Stimulated activated CD4-positive, alpha-beta T cell treated with anti-CD3 and anti-CD28 coated beads, TNF-alpha, amount 100 ng/mL, for 4 hours (primary cell): ENCODE measurements around the gene CNGA3.
"Not testable (repeated sequence)": the region's sequence is repeated elsewhere in the genome, so short reads cannot be mapped to it uniquely, and the experiment has no call there.

Experiments
- DNase-seq, 3 experiments: peaks; one replicate each; pipeline ENCODE4 v3.0.0-alpha.2; 2020; ENCODE audit warnings: low read depth in 3 of 3

The CNGA3 gene

DNA sequence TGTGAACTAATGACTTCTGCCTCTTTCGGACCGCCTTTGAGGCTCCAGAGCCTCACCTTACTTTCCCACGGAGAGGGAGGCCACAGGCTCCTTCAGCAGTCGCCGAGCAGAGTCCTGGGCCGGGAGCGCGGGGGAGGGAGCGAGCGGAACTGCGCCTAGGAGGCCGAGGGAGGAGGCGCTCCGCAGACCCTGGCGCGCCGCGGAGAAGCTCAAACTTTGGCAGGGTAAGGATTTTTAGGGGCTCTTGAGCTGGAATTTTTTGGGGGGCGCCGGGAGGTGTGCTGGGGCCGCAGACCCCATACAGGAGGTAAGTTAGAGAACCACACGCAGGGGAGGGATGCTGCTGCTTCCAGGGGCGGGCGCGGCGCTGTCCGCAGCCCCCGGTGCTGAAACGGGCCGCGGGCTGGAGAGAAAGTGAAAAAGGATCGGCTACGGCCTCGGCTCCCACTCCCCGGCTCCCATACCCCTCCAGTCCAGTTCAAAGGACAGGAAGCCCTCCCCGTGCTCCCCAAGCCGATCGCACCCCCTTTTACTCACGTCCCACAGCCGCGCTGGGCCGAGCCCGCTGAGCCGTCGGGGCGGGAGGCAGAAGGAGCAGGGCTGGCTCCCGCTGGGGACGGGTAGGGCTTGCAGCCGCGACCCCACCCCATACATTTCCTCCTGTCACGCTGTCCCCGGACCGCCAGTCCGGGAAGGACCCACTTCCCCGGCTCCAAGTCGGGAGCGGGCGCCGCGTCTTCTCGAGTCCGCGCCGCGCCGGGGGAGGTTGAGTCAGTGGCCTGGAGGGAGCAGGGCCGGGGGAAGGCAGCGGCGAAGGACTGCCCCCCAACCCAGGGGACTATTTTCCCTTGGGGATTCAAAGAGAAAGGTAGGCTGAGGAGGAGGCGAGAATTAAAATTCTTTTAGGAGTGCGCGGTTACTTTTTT lies at the start of gene CNGA3:
Gene CNGA3, plus strand, starts transcription at position 146 of the 926 bp plus-strand sequence. CDS start 23,520 bp downstream, outside the sequence.
- no peak for DNase-seq

DNA sequence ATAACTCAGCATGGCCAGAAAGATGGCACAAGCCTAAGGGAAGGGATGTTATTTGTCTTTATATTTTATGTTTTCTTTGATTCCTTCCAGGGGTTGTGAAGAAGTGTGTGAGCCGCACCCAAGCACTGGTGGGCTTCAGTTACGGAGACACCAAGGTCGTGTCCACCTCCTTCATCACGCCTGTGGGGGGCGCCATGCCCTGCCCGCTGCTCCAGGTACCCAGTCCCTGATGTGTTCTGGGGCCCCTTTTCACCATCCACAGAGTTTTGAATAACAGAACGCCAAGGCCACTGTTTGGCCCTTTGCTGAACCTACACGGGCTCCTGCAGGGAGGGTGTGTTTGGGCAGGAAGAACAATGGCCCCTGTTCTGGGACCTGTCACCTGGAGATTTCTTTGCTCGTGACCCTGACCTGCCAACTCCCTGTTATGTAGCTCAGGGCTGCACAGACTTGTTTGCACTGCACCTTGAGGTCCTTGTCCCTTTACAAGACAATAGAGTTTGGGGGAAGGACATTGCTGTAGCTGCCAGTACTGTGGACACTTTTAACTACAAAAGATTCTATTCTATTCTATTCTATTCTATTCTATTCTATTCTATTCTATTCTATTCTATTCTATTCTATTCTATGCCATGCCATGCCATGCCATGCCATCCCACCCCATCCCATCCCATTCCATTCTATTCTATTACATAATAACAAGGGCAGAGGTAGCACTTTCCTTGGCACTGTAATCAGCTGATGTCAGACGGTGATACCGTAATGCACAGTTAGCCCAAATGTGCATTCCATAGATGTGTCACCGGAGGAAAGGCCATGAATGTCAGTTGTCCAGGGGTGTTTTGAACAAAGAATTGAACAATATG lies 48.2 kb upstream of the CNGA3 start:
- DNase-seq: no peak

DNA sequence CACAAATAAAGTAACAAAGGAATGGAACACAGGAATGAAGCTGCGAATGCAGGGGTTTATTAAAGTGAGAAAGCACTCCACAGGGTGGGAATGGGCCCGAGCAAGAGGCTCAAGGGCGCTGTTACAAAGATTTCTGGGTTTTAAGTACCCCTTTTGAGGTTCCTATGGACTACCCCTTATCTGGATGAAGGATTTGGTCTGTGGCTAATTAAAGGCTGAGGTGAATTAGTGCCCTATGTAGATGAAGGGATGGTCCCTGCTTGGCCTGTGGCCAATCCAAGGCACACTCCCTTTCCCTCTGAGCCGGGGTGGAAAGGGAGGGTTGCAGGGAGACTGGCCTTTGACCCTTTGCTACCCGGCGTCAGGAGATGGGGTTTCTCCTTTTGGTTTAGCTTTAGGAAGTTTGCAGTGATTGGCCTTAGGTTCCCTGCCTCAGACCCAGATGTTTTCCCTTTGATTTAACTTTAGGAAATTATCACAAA lies 47.5 kb upstream of the CNGA3 start:
- no peak for DNase-seq

DNA sequence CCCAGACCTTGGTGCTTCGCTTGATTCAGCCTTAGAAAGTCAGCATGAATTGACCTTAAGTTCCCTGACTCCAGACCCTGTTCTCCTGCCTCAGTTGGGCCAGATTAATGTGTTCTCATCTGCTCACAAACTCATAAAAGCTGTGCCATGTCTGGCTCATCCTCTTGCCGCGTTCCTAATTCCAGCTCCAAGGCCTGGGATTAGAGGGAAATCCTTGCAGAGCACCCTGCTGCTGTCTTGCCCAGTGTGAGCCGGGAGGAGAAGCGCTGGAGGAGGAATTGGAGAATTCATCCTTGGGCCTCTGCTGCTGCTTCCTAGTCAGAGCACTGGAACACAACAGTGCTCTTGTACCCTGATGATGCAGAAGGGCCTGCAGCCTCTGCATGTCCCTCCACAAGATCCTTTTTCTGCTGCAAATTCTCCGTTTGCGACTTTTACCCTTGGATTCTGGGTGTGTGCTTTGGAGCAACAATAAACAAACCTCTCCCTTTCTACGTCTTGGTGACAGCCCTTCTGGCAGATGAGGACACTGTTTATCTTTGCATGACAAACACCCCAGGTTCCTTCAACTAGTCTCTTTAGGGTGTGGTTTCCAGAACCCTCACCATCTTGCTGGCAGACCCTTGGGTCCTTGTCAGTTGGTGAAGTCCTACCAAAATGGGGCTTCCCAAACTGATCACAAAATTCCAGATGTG lies 46.9 kb upstream of the CNGA3 start:
- DNase-seq: no peak

DNA sequence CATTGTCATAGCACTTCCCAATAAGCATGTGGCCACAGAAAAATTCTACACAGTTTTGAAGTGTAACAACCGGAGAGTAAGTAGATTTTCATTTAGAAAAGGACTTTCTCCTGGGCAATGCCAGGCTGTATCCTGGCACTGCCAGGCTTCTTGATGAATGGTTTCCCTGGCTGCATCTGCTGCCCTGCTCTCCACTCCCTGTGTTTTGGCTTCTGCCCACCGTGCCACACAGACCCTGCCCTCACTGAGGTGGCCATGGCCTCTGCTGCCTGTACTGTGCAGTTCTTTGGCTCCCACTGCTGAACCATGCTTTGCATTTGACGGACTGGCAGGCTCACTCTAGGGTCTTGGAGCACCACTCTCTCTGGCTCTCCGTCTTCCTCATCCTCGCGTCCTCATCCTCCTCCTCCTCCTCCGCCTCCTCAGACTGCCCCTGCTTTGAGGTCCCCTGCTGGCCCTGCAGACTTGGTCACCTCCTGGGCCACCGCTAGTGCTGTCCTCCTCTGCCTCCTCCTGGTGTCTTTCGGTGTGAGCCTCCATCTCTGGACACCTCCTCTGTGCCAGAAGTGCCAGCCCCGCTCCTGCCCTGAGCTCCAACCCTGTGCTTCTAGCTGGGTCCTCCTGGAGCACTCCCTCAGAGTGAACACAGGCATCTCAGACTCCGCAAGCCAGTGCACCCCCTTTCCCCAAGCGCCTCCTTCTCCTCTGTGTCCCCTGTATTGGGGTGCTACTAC lies 45.9 kb upstream of the CNGA3 start:
- DNase-seq: no peak

DNA sequence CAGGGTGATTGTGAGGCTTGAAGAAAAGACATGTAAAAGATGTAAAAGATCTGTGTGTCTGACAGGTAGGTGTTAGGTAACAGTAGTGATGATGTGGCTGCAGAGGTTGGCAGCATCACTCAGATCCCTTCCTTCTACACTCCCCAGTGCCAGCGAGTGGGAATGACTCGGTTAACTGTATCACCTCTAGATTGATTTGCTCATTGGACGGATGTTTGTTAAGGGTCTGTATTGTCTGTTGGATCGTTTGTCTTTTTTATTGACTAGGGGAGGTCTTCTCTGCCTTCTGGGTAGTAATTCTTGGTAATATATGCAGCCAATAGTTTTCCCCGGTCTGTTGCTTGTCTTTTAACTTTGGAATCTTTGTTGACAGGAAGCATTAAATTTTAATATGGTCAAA lies 44.8 kb upstream of the CNGA3 start:
- no peak for DNase-seq

DNA sequence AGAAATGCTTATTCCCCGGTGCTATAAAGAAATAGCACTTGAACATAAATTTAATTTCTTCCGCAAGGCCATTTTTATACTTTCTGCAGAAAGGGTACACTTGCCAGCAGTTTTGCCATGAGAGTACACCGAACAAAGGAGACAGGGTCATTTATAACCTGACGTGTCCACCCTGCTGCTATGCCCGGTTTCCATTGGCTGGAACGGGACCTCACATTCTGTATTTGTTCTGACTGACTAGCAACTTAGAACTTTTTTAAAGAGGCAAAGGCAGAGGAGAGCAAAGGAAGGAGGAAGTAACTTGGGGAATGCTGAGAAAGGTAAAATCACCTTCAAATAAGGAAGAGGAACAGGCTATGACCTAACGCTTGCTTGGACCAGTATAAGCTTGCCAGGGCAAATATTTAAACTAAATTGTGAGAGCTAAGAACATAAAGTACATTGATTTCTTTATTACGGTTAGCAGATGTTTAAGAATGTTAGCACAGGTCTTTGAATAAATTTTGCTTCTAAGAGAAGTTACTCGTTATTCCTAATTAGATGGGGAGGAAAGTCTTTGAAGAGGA lies 39.0 kb upstream of the CNGA3 start:
- not testable (repeated sequence) for DNase-seq

DNA sequence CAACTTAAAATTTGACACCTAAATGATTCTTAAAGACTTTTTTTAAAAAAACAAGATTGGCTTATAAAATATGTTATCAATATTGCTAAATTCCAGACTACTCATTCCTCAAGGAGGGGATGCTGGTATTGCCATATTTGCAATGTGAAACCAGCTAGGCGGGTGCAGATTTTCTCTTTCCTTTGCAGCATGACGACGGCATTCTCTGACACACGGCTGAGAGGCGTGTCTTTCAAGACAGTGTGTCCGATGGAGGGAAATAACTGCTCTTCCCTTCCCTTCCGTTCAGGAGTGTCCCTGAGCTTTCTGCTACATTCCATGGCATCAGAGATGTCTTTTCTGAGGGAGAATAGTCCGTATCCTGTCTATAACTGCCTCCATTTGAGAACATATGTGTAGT lies 38.2 kb upstream of the CNGA3 start:
- DNase-seq: no peak

DNA sequence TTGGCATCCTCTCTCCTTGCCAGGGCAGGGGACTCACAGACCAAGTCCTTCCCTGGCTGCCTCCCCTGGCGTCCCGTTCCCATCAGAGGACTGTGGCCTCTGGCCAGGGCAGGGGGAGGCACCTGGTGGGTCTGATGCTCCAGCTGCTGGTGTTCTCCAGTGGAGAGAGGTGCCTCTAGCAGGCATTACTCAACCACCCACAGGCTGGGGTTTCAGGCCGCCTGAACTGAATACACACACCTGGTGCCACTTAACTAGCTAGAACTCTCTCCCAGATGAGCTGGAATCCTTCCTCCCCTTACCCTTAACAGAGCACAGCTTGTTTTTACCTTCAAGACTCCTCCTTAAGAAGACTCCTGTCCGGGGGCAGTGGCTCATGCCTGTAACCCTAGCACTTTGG lies 37.7 kb upstream of the CNGA3 start:
- DNase-seq: no peak

DNA sequence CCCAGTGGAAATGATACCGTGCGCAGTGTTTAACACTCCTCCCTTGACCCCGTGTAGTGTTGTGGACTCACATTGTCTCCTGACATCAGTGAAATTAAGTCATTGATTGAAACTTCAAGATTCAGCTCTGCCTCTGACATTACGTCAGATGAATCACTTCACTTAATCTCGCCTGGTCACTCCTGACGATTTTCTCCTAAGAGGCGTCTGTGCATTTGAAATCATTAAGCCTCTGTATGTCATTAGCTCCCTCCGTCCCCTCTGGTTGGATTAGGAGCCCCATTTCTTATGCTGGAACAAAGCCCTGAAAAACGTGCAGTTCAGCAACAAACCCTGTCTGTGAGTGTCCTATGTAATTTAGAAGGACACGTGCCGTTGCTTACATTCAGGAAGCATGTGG lies 36.7 kb upstream of the CNGA3 start:
- DNase-seq: no peak

DNA sequence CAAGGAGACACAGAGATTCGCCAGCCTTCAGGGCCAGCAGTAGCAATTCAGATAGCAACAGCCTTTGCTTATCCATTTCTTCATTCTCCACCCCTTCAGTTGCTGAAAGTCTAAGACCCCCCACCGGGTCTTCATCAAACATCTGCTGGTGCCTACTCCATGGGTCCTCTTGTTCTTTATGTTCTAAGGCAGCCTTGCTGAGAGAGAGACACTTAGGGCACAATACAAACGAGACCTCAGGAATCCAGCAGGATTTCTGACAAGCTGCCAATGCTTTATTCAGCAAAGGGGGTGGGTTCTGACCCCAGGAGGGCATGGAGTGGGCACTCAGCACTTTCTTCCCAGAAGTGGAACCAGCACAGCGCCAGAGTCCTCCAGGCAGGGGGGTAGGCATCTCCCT lies 36.2 kb upstream of the CNGA3 start:
- no peak for DNase-seq

DNA sequence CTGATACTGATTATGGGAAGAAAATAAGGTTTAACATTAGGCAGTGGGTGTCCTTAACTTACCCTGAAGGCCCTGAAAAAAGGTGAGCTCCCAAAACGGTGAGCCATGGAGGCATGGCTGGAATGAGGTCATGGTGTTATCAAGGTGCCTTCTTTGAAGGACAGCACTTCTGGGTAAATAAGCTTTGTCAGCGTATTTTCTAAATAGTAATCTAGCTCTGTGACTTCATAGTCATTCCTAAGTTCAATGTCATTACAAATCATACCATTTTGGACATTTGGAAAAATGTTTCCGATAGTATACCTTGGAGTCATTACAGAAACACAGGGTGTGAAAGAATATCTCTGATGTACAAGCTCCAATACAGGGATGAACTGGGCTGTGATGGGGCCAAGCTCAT lies 35.2 kb upstream of the CNGA3 start:
- no peak for DNase-seq

DNA sequence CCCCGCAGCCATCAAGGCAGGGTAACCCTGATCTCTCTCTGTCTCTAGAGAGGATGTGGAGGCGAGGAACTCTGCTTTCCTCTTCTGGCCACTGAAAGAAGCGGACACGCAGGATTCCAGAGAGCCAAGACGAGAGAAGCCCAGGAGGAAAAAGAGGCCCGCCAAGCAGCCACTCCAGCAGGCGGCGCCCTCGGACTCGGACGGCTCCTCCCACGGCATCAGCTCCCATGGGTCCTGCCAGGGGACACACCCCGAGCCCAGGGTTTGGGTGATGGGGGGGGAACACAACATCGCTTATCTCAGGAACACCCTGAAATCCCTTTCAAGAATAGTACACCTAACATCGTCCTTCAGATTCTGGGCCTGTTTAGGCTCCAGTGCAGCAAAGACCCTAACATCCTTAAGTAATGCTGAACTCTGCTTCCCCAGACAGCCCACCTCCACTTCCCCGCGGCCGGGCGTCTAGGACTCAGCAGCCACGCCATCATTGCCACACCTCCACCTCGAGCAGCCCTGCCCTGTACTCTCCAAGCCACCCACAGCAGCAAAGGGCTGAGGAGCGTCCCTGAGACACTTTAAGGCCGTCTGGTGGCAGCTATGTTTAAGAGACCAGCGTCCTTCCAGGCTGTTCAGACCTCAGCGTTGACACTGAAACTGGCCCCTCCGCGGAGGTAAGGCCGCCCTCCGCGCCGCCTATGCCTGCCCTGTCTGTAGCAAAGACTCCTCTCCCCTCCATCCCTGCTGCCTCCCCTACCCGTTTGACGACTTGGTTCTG lies 34.3 kb upstream of the CNGA3 start:
- DNase-seq: no peak

DNA sequence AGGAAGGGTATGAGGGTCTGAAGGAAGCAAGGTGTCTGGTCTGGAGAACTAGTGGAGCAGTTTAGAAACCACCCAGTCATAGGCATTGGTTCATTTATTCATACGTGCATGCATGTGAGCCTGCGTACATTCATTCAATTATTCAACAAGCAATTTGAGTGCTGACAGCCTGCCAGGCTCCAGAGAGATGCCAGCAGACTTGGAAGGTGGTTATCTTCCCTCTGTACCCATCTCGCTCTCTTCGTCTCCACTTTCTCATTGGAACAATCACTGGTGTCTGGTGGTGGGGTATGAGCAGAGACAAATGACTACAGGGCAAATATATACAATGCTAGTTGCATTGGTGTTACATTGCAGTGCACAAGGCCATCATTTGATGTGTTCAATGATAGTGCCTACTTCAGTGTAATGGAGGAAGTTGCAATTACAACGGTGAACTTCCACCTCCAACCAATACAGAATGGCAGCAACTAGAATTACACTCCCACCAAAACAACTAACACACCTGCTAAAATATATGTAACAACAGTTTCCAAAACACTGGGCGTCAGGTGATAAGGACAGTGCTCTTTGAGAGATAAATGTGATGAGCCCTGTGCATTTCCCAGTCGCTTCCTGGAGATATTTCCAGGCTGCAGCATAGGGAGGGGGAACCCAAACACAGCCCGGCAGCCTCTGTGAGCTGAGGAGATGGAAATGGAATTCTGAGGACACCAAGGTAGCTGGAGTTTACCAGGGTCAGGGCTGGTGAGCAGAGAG lies 32.6 kb upstream of the CNGA3 start:
- DNase-seq: no peak

DNA sequence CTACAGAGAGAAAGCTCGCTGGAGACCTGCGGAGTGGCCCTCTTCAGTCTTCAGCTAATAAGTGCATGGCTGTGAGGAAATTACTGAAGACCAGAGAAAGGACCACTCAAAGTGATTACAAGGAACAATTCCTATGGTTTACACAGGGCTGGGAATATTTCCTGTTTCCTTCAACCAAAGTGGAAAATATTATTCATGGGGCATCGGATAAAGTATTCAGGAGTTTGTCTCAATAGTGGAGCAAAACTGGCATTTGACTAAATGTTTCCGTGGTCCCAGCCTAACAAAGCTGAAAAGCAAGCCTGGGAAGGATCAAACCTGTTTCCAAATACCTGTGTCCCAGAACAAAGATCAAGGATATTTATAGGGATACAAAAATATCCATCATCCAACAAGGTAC lies 32.0 kb upstream of the CNGA3 start:
- no peak for DNase-seq

DNA sequence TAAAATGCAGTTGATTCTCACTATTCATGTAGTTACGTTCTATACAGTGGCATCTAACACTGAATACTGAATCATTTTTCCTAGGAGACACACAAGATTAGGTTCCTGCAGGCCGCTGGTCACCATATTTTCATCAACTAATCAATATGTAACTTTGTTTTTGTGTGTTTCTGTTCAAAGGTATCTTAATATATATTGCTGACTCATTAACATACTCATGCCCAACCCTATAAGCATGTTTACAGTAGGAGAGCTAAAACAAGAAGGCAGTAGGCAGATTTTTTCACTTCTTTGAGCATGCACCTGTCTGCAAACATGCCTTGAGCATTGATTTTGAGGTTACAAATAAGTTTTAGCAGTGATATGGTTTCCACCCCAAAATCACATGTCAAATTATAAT lies 30.3 kb upstream of the CNGA3 start:
- DNase-seq: no peak

DNA sequence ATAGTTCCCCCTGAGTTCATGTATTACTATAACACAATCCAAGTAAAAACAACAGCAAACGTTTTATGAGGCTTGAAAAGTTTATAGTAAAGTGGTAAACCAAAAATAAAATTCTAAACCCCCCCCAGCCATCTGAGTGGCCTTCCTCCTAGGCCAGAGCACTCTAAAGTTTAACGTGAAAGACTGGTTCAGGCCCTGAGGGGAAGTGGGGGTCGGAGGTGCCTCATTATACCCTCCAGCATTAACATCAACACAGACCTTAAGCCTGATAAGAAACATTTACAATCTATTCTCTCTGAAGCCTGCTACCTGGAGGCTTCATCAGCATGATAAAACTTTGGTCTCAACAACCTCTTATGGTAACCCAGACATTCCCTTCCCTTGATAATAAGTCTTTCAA lies 29.0 kb upstream of the CNGA3 start:
- DNase-seq: no peak

DNA sequence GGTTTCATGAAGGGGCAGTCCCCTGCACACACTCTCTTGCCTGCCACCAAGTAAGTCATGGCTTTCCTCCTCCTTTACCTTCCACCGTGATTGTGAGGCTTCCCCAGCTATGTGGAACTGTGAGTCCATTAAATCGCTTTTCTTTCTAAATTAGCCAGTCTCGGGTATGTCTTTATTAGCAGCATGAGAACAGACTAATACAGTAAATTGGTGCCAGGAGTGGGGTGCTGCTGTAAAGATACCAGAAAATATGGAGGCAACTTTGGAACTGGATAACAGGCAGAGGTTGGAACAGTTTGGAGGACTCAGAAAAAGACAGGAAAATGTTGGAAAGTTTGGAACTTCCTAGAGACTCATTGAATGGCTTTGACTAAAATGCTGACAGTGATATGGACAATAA lies 26.1 kb upstream of the CNGA3 start:
- DNase-seq: not testable (repeated sequence)

DNA sequence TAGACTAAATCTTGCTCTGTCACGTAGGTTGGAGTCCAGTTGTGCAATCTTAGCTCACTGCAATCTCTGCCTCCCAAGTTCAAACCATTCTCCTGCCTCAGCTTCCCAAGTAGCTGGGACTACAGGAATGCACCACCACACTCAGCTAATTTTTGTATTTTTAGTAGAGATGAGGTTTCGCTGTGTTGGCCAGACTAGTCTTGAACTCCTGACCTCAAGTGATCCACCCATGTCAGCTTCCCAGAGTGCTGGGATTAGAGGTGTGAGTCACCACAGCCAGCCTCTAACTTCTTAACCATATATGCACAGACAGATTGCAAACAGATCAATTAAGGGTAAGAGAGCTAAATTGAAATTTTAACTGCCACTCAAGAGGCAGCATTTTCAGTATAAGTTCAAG lies 22.1 kb upstream of the CNGA3 start:
- DNase-seq: no peak
